GM19238 (cell line): ENCODE measurements around the gene NACC2.

ENCODE experiments used
- DNase-seq: peaks from one replicate; pipeline ENCODE4 v3.0.0; 2011; ENCODE audit warnings: low spot score; ENCODE audit not compliant: insufficient read length

Gene NACC2, protein sequence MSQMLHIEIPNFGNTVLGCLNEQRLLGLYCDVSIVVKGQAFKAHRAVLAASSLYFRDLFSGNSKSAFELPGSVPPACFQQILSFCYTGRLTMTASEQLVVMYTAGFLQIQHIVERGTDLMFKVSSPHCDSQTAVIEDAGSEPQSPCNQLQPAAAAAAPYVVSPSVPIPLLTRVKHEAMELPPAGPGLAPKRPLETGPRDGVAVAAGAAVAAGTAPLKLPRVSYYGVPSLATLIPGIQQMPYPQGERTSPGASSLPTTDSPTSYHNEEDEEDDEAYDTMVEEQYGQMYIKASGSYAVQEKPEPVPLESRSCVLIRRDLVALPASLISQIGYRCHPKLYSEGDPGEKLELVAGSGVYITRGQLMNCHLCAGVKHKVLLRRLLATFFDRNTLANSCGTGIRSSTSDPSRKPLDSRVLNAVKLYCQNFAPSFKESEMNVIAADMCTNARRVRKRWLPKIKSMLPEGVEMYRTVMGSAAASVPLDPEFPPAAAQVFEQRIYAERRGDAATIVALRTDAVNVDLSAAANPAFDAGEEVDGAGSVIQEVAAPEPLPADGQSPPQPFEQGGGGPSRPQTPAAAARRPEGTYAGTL

DNA sequence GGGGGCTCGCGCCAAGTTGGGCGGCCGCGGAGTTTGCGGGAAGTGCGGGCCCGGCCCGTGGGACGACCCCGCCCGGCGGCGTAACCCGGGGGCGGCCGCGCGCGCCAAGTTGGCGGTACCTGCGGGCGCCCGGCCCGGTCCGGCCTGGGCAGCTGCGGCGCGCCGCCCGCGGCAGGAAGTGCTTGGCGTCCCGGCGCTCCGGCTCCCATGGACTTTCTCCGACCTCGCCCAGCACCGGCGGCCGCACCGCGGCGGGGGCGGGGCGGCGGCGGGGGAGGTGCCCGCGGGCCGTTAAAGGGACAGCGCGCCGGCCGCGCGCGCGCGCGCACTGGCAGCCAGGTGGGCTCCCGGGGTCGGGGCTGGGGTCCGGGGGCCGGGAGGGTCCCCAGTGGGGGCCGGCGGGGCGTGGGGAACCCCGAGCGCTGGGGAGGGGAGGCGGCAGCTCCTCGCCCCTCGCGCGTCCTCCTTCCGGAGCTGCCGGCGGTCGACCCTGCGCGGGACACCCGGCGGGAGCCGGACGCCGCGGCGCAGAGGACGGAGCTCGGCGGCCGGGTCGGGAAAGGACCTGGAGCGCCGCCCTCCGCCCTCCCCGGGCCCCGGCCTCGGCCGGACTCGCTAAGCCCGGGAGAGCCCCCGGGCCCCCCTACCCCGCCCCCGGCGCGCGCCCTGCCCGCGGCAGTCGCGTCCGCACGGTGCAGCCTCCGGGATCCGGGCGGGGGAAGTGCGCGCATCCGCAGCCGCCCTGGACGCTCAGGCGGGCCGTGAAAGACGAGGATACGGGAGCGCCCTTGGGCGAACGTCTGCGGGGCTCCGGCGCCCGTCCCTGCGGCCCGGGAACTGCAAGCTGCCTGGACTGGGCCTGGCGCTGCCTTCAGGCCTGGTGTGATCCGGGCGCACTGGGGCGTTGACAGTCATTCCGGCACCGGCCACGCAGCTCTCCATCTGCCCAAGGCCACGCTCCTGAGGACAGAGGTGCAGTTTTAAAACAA lies at the start of gene NACC2:
NACC2 (minus strand) TSS at position 220 of the 989 bp plus-strand sequence. CDS start 44,768 bp downstream, outside the sequence.
- DNase-seq = no peak

DNA sequence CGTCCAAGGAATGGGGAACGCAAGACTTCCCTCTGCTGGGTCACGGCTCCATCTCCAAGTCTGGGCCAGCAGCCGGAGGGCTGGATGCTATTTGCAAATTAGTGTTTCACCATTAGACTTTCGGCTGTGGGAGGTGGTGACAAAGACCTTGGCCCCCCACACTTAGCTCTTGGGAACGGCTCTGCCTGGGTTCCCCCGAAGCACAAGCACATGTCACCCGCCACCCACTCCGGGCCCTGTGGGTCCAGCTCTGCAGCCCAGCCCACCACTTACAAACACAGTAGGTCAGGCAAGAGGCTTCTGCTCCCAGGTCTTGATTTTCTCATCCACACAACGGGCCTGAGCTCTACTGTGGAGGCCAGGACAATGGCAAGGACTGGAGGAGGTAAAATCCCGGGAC lies 49.4 kb upstream of the NACC2 start:
- no peak for DNase-seq

DNA sequence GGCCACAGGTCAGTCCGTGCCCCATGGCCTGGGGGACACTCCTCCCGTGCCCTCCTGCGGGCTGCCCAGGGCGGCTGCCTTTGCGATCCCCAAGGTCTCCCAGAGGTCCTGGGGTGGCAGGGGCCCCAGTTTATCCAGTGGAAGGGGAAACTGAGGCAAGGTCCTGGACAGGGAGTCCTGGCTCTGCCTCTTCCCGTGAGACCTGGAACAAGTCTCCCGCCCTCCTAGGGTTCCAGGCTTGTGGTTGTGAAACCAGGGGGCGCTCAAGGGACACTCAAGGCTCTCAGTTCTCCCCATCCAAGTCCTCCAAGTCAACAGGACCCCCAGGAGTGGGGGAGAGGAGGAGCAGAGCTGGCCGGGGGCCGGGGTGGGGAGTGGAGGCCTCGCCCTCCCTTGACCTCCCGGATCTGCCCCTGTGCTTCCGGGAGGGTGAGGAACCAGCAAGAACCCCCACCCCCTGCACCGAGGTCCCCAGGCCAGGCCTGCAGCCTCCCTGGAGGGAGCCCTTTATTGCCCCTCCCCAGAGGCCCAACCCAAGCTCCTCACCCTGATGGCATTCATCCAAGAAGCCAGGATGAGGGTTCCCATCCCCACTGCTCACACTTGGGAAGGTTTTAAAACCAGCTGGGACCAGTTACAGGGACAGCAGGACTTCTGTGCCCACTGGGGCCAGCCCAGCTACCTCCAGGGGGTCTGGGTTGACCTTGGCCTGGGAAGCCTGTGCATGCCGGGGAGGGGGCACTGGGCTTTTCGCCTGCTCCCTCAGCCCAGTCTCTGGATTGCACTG lies 48.3 kb upstream of the NACC2 start:
- no peak for DNase-seq

DNA sequence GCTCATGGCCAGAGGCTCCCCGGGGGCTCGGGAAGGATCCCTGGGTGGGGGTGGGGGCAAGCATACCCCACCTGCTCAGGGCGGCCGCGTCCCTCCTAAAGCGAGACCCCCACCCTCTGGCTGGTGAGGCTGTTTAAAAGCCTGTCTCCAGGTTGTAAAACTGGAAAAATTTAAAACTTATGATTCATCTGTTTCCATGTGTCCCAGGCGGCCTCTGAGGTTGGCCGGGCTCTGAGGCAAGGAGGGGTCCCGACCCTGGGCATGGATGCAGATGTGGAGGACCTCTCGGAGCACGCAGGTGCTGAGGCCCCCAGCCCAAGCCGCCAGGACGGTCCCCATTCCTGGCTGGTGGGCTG lies 47.7 kb upstream of the NACC2 start:
- DNase-seq = no peak

DNA sequence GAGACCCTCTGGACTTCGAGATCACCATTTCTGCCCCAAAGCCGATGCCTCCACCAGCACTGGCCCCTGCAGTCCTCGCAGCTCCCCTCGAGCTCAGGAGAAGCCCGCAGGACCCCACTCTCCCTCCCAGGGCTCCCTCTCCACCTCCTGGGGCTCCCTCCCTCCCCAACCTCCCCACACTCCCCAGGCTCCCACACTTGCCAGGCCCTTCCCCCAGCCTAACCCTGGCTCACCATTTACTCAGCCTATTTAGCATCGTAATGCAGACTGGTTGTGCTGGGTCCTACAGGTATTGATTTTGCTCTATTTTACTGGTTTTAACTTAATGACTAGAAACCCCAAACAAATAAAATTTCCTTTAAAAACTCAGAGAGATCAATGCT lies 47.3 kb upstream of the NACC2 start:
- DNase-seq = no peak

DNA sequence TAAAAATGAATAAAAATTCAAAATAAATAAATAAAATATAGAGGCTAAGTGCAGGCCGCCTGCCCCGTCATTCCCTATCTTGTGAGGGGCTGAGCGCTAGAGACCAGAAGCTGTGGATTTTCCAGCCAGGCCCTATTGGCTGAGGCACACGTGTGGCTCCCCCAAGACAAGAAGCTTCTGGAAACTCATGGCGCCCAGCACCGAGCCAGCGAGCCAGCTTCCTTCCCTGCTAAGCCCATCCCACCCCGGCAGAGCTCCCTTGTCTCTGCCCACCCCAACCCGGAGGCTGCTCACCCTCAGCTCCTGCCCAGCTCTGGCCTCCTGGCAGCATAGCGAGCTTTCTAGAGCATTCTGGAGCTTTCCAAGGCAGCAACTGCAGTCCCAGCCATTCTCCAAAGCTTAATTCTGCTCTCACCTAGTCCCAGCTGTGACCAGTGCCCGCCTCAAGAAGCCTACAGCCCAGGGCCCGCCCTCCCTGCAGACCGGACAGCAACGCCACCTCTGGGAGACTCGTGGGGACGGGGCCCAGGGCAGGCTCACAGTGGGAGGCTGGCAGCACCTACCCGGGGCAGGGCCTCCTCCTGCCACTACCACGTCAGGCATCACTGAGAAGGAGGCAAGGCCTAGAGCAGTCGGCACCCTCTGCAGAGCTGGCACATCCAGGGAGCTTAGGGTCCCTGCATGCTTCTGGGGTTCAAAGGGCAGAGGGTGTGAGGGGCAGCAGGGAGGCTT lies 46.8 kb upstream of the NACC2 start:
- DNase-seq = no peak

DNA sequence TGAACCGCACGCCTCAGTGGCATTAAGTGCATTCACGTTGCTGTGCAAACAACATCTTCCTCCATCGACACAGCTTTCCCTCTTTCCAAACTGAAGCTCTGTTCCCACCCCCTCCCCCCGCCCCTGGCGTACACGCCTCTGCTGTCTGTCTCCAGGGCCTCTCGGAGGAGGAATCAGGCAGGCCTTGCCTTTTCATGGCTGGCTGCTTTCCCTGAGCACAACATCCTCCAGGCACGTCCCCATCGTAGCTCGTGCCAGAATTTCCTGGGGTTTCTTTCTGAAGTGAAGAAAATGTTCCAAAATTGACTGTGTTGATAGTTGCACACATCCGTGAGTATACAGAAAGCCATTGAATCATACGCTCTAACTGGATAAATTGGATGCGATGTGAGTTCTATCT lies 45.9 kb upstream of the NACC2 start:
- no peak for DNase-seq

DNA sequence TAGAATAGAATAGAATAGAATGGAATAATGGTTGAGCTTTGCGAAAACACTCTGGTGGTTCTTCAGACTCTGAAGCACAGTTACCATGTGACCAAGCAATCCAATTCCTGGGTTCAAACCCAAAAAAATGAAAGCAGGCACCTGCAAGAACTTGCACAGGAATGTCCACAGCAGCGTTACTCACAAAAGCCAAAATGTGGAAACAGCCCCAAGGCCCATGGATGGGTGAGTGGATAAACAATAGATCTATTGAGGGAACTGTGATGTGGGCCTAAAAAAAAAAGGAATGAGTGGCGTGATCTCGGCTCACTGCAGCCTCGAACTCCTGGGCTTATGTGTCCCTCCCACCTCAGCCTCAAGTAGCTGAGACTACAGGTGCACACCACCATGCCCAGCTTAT lies 45.0 kb upstream of the NACC2 start:
- DNase-seq = no peak

DNA sequence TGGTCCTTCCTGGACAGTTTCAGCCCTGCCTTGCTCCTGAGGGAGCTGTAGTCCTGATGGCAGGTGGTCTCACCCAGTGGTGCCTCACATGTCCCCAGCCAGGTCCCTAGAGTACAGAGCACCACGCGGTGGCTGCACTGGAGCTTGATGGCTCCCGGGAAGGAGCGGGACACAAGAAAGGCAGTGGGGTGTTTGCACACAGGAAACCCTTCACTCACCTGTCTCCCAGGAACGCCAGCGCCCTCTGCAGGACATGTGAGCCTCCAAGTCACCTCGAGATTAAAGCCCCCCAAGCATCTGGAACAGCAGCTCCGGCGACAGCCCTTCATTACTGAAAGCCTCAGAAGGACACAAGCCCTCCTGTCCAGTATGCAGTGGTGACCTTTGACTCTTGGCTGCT lies 43.5 kb upstream of the NACC2 start:
- DNase-seq = no peak

DNA sequence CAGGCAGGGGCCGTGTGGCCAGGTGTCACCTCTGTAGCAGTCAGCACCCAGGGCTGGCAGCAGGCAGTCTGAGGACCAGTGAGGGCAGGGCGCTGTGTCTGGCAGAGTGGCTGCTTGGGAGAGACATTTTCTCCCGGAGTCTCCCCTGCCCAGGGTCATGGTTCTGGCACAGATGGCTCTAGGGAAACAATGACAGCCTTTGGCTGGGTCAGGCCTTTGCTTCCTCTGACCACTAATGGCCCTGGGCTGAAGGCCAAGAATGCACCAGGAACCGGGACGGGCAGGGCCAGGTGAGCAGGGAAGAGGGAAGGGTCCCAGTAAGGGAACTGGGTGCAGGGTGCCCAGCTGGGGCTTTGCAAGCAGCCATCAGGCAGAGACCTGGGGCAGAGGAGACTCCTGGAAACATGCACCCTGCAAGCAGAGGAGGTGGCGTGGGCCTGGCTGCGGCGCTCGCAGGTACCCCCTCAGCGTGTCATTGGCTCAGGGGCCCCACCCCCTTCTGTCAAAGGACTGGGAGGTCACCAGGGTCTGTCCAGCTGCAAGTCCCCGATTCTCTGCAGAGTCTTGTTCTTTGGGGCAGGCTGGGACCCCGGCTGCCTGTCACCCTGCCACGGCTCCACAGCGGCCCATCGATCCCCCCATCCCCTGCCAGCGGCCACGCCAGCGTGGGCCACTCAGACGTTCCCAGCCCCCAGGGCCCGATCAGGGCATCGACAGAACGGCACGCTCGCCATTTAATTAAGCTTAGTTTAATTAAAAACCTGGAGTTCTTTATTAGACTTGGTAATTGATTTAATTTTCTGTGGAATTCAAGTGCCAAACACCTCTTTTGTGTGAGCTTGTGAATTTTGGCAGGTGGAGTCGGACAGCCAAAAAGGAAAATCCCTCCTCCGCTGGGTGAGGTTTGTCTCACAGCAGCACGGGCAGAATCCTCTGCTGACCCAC lies 42.5 kb upstream of the NACC2 start:
- no peak for DNase-seq

DNA sequence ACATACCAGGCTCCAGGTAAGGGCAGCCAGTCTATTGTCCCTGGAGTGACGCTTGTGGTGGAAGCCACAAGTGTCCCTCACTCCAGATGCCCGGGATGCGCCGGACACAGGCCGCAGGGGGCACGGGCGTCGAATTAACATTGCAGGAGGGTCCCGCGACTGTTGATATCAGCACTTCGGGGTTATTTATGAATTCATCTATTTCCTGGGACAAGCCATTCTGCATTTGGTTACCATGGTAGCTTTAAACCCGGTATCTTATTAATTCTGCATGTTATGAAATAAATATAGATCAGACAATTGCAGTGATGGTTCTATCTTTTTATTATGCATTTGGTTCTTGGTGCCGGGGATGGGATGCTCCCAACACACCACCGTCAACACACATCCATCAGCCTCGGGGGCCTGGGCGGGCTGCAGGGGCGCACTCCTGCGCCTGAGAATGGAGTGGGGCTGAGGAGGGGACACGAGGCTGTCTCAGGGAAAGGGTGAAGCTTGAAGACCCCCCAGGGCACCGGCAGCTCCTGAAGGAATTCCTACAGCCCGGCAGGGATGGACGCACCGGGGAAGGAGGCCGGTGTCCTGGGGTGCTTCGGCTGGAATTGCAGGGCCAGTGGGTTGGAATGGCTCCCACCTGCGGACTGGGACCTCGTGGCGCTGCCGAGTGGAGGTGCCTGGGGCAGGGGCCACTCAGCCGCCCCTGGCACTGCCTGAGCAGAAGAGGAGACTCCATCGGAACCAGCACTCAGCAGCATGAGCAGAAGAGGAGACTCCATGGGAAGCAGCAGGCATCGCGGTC lies 41.2 kb upstream of the NACC2 start:
- no peak for DNase-seq

DNA sequence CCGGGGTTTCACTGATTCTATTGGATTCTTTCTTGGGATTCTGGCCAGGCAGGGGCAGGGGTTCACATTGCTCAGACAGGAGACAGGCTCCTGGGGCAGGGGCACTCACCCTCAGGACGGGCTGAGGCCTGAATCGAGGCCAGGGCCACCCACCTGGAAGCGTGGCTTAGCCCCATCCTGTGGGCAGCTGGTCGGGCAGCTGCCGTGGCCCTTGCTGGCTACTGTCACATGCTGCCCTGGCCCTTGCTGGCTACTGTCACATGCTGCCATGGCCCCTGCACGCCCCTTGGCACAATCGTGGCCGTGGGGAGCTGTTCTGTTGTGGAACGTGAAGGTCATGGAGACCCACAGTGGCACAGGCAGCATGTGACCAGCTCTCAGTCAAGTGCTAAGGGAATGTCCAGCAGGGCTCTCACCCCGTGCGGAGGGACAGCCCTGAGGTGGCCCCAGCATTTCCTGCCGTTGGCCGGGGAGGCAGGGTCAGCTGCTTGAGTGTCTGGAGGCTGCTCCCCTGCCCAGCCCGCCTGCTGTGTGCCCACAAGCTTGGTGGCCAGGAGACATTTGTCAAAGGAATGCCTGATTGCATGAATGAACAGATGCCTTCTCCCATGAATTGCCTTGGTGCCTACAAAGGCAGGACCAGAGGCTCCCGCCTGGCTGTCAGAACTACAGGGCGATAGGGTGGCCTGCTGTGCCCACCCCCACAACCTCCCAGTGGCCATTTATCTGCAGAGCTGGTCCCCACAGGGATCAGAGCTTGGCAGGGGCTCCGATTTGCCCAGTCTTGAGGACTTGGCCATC lies 40.4 kb upstream of the NACC2 start:
- no peak for DNase-seq

DNA sequence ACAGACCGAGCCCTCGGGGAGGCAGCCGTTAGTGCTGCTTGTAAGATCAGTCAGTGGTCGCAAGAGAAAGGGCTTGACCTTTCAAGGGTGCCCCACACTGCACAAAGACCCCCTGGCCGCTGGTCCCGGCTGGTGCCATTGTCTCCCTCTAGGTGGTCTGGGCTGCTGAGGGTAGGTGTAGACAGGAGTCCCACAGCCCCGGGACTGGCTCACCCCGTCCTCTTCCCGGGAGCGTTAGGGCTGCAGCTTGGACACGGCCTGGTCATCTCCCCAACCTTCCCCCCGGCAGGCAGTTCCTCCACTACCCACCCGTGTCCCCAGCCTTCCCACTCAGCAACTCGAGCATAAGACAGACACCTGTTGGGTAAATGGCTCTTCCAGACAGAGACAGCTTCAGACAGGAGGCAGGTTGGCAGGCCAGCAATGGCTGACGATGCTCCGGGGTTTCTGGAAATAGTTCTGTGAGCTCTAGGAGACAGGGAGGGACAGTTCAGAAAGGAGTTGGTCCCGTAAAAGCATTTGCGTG lies 38.9 kb upstream of the NACC2 start:
- DNase-seq = no peak

DNA sequence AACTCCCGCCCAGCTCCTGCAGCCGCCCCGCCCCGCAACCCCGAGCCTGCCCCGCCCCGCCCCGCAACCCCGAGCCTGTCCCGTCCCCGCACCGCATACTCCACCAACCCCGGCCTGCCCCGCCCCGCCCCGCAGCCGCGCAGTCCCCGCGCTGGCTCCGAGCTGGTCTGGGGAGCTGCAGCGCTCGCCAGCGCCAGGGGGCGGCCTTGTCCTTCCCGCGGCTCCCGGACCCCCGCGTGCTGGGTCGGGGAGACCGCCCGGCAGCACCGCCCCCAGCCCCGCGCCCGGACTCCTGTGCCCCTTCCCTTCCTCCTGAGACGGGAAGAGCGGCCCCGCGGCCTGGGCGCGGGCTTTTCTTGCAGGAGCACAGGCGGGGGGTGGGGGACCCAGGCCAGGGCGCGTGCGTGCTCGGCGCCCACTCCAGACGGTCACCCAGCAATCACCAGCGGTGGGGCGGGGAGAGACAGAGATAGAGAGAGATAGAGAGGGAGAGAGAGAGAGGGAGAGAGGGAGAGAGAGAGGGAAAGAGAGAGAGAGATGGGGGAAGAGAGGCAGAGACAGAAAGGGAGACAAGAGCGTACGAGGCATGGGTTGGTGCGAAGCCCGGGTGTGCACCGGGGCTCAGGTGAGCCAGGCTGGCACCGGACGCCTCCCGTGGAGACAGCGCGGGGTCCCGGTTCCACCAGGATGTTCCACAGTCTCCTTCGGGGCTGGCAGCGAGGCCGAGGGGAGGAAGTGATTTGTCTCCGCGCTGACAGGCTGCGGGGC lies 38.3 kb upstream of the NACC2 start:
- peak; percentile 43 for DNase-seq

DNA sequence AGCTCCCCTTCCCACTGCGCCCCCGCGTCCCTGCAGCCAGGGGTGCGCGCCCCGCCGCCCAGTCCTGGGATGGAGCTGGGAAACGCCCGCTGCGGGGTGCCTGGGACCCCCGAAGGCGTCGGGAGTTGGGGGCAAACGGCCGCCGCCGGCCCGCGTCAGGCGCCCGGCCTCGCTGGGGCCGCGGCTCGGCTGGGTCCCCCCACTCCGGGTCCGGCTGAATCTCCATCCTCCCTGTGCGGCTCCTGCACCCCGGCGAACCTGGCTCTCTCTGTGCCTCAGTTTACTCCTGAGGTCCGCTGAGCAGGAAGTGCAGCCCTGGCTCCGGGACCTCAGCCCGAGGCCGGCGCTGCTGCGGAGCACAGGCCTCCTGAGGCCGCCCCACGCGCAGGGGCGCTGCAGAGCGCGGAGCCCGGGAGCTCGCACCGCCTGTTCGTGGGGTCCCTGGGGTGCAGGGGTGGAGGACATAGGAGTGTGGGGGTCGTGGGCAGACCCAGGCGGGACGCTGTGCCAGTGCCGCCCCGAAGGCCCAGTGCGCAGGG lies 37.5 kb upstream of the NACC2 start:
- DNase-seq = no peak
